ENCODE results near the gene CPT2.

GRCh38 chr1:53198241-53198651, 1.6 kb downstream of the CPT2 start:
- no peak for TF ChIP-seq CTCF (conservative IDR thresholded peaks at IDR 0.05 in 1 of 2, IDR thresholded peaks at IDR 0.05 in 1 of 2; ENCODE audit: low read depth in 1 of 2, low read length in 2 of 2)
- TF ChIP-seq EZH2 (IDR thresholded peaks at IDR 0.05; ENCODE audit: low read length, missing control alignments), result no peak
